ENCODE measurements around the gene SLC29A1. TPM values are rescaled to one million over a fixed set of nuclear protein-coding genes. Genes with fewer than 3 reads are reported as not detected.
A peak's percentile ranks its signal among the peaks of the same experiment; 100 is the strongest.

The SLC29A1 gene
- total RNA-seq, 1 donor from 2014 or later, result 221 TPM

DNA sequence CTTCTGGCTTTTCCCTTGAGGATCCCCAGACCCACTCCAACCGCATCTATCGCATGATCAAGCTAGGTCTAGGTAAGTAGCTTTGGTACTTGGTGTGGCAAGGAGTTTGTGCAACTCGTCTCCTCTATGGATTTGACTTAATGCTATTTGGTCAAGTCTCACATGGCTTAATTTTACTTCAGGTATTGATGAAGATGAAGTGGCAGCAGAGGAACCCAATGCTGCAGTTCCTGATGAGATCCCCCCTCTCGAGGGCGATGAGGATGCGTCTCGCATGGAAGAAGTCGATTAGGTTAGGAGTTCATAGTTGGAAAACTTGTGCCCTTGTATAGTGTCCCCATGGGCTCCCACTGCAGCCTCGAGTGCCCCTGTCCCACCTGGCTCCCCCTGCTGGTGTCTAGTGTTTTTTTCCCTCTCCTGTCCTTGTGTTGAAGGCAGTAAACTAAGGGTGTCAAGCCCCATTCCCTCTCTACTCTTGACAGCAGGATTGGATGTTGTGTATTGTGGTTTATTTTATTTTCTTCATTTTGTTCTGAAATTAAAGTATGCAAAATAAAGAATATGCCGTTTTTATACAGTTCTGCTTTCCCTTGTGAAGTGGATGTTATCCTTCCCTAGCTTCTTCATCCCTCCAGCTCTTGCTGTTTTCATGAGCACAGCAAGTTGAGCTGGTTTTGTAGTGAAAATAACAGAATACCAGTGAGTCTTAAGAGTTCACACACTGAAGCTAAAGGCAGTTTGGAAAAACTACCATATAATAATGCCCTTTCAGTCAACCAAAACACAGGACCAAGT, 30.1 kb downstream of the SLC29A1 start:
- peak; percentile 64 for DNase-seq (ENCODE audit: low spot score)

GRCh38 chr6:44254191-44255104, 31.1 kb downstream of the SLC29A1 start:
- Mint-ChIP-seq H3K27me3 (ENCODE audit: low read depth) (no peaks in the 10 kb centered on the region), H3K4me1 (ENCODE audit: low read depth) (peaks cover 71% of the 10 kb centered on the region), H3K36me3 (ENCODE audit: low read depth) (peaks cover 50% of the 10 kb centered on the region), H3K4me3 (ENCODE audit: unreplicated experiment) (no peak overlapping the region), H3K27ac (ENCODE audit: unreplicated experiment) (peak overlapping the region; percentile 91), H3K9me3 (ENCODE audit: low read depth) (no peaks in the 10 kb centered on the region)
- peak; percentile 84 for DNase-seq (ENCODE audit: low spot score)
- TF ChIP-seq, protein P1, sequence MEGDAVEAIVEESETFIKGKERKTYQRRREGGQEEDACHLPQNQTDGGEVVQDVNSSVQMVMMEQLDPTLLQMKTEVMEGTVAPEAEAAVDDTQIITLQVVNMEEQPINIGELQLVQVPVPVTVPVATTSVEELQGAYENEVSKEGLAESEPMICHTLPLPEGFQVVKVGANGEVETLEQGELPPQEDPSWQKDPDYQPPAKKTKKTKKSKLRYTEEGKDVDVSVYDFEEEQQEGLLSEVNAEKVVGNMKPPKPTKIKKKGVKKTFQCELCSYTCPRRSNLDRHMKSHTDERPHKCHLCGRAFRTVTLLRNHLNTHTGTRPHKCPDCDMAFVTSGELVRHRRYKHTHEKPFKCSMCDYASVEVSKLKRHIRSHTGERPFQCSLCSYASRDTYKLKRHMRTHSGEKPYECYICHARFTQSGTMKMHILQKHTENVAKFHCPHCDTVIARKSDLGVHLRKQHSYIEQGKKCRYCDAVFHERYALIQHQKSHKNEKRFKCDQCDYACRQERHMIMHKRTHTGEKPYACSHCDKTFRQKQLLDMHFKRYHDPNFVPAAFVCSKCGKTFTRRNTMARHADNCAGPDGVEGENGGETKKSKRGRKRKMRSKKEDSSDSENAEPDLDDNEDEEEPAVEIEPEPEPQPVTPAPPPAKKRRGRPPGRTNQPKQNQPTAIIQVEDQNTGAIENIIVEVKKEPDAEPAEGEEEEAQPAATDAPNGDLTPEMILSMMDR (IDR thresholded peaks at IDR 0.05), result no peak

More for the DNA sequence above, 30.1 kb downstream of the SLC29A1 start:
- no peaks in the 10 kb centered on the region for H3K27me3 Mint-ChIP-seq (ENCODE audit: low read depth)
- TF ChIP-seq, protein P1 (IDR thresholded peaks at IDR 0.05), result peak; percentile 78
- H3K36me3 Mint-ChIP-seq (ENCODE audit: low read depth), result peaks cover 59% of the 10 kb centered on the region
- no peak overlapping the region for H3K4me3 Mint-ChIP-seq (ENCODE audit: unreplicated experiment)
- H3K27ac Mint-ChIP-seq (ENCODE audit: unreplicated experiment), result peak overlapping the region; percentile 62
- H3K4me1 Mint-ChIP-seq (ENCODE audit: low read depth), result peaks cover 81% of the 10 kb centered on the region
- no peaks in the 10 kb centered on the region for H3K9me3 Mint-ChIP-seq (ENCODE audit: low read depth)

DNA sequence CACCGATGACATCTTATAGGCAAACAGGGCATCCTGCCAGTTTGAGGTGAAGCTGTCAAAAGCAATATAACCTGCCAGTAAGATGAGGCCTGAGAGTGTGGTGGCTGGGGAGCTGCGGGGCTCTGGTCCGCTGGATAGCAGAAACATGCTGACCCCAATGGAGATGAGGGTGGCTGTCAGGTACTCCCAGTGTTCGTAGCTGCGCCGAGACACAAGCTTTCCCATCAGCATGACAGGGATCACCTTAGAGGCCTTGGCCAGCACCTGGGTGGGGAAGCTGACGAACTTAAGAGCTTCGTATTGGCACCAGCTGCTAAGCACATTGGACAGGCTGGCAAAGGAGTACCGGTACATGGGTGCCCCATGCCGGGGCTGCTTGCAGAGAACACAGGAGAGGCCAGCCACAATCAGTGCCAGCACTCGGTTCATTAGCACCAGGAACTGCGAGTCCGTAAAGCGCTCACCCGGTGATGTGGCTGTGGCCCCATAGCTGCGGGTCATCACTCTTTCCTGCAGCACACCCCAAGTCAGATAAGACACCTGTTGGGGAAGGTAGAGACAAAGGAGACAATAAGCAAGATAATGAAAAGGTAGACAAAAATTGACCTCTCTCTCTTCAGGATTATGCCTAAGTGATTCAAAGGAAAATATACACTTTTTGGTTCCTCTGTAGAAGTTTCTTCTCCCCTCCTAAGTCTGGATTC, 31.9 kb downstream of the SLC29A1 start:
- Mint-ChIP-seq H3K27me3 (ENCODE audit: low read depth) (no peaks in the 10 kb centered on the region), H3K4me1 (ENCODE audit: low read depth) (peaks cover 63% of the 10 kb centered on the region), H3K9me3 (ENCODE audit: low read depth) (no peaks in the 10 kb centered on the region), H3K4me3 (ENCODE audit: unreplicated experiment) (peak overlapping the region; percentile 87), H3K36me3 (ENCODE audit: low read depth) (peaks cover 42% of the 10 kb centered on the region), H3K27ac (ENCODE audit: unreplicated experiment) (peak overlapping the region; percentile 91)
- DNase-seq (ENCODE audit: low spot score), result peak; percentile 67
- TF ChIP-seq, protein P1 (IDR thresholded peaks at IDR 0.05), result no peak

- Mint-ChIP-seq H3K36me3 (ENCODE audit: low read depth) (peaks cover 33% of the 10 kb centered on the region), H3K4me1 (ENCODE audit: low read depth) (peaks cover 56% of the 10 kb centered on the region), H3K9me3 (ENCODE audit: low read depth) (no peaks in the 10 kb centered on the region), H3K4me3 (ENCODE audit: unreplicated experiment) (peak overlapping the region; percentile 87), H3K27me3 (ENCODE audit: low read depth) (no peaks in the 10 kb centered on the region), H3K27ac (ENCODE audit: unreplicated experiment) (peak overlapping the region; percentile 91)
- DNase-seq (ENCODE audit: low spot score), result peak; percentile 50
- TF ChIP-seq, protein P1 (IDR thresholded peaks at IDR 0.05), result no peak
Observed at GRCh38 chr6:44255871-44256774, 32.7 kb downstream of the SLC29A1 start.
